Measurements from ENCODE around the gene PRR30. TPM values are rescaled to one million over a fixed set of nuclear protein-coding genes. Genes with fewer than 3 reads are reported as not detected.

The PRR30 gene
- total and polyA plus RNA-seq, 2 donors (not counting 3 experiments of a cell fraction or from before 2014, with no cell fraction given) = not detected

- Histone ChIP-seq H3K4me1 (ENCODE audit: control insufficient read depth, extremely low read depth, insufficient read depth, low read length) (no peaks in the 10 kb centered on the region), H2AFZ (ENCODE audit: low read depth, low read length) (no peak overlapping the region), H3K4me2 (ENCODE audit: insufficient read depth, low read length) (no peak overlapping the region), H3K79me2 (ENCODE audit: control insufficient read depth, insufficient read depth, low read length) (no peaks in the 10 kb centered on the region), H3K36me3 (ENCODE audit: control insufficient read depth in 2 of 2, extremely low read depth in 1 of 2, insufficient read depth in 2 of 2, low read length in 2 of 2) (no peaks in the 10 kb centered on the region), H3K9me1 (replicated peaks; ENCODE audit: control insufficient read depth, extremely low read depth, insufficient read depth, low read length) (no peaks in the 10 kb centered on the region), H3K4me3 (replicated peaks in 1 of 3; ENCODE audit: insufficient read depth in 1 of 3, low read depth in 1 of 3, low read length in 3 of 3) (no peak overlapping the region), H3K9me3 (replicated peaks; ENCODE audit: control insufficient read depth, insufficient read depth, low read length) (no peaks in the 10 kb centered on the region), H3K9ac (replicated peaks; ENCODE audit: extremely low read depth, insufficient read depth, low read length) (no peak overlapping the region), H3K27ac (ENCODE audit: insufficient read depth, low read depth, low read length) (no peak overlapping the region), H4K20me1 (replicated peaks; ENCODE audit: control insufficient read depth, extremely low read depth, insufficient read depth, low read length) (no peaks in the 10 kb centered on the region), H3K27me3 (ENCODE audit: control insufficient read depth in 2 of 2, insufficient read depth in 2 of 2, low read length in 2 of 2) (no peaks in the 10 kb centered on the region)
- no peak for DNase-seq (ENCODE audit: low read depth, low spot score)
- ChIA-PET POLR2A (interaction anchor here (0.6 kb wide), 1 partner anchor 156 kb away, joined by 3 read pairs; no protein-coding TSS in a partner anchor), CTCF (interaction anchor here (1.0 to 1.7 kb wide), 4 partner anchors 99 to 247 kb away, joined by 3 to 5 read pairs (median 4); no protein-coding TSS in a partner anchor)
- dilution Hi-C loops (cut with MboI; ENCODE audit: extremely low pct_ligation_motif_present, low sequenced_read_pairs) (no loop called here), intact Hi-C loops (cut with micrococcal nuclease) (no loop called here)
- no peak for TF ChIP-seq CTCF (IDR thresholded peaks at IDR 0.05; ENCODE audit: extremely low read depth in 1 of 2, insufficient read depth in 1 of 2, low read depth in 1 of 2, low read length in 2 of 2)
- TF ChIP-seq FOS (IDR thresholded peaks at IDR 0.05; ENCODE audit: borderline replicate concordance, insufficient read depth, low read length) = no peak
- TF ChIP-seq EZH2 (IDR thresholded peaks at IDR 0.05; ENCODE audit: borderline replicate concordance, low read depth, low read length, severe bottlenecking) = no peak
- TF ChIP-seq GATA2 (IDR thresholded peaks at IDR 0.05; ENCODE audit: insufficient read depth, insufficient read length, low read depth, low read length) = no peak
- TF ChIP-seq MYC (IDR thresholded peaks at IDR 0.05; ENCODE audit: low read depth, low read length) = no peak
- TF ChIP-seq POLR2A (IDR thresholded peaks at IDR 0.05; ENCODE audit: low read depth, low read length) = no peak
- TF ChIP-seq POLR2AphosphoS5 (IDR thresholded peaks at IDR 0.05; ENCODE audit: insufficient read depth, low read depth, low read length) = no peak
- no peak for TF ChIP-seq JUN (IDR thresholded peaks at IDR 0.05; ENCODE audit: borderline replicate concordance, insufficient read depth, insufficient read length, low read depth)
- TF ChIP-seq MAX (IDR thresholded peaks at IDR 0.05; ENCODE audit: insufficient read depth, insufficient read length) = no peak
- no peak for FAIRE-seq
- BruUV-seq (replicated peaks) = no TSS peak
Measured at GRCh38 chr2:27092696-27093429, 46.3 kb downstream of the PRR30 start.

All from endothelial cell of umbilical vein (primary cell).